K562 (cell line): ENCODE measurements around the gene GADD45GIP1. TPM values are rescaled to one million over a fixed set of nuclear protein-coding genes. Genes with fewer than 3 reads are reported as not detected.

Source experiments
- MTA2 ChIP-seq: fragments of 450-650 bp; IDR thresholded peaks from 2 replicates; pipeline ENCODE4 v1.6.1; 2016; ENCODE audit warnings: low read depth
- NFE2L1 ChIP-seq: fragments of 450-650 bp; IDR thresholded peaks from 2 replicates; pipeline ENCODE4 v1.6.1; 2016; ENCODE audit warnings: missing genetic modification characterization, low read depth, mild to moderate bottlenecking, missing compliant biosample characterization, moderate library complexity, borderline replicate concordance
- RFX1 ChIP-seq: fragments of 450-650 bp; IDR thresholded peaks from 2 replicates; pipeline ENCODE4 v1.6.1; 2016; ENCODE audit warnings: mild to moderate bottlenecking, moderate library complexity
- THRAP3 ChIP-seq: fragments of 450-650 bp; IDR thresholded peaks from 2 replicates; pipeline ENCODE4 v1.6.1; 2016; ENCODE audit warnings: mild to moderate bottlenecking, inconsistent platforms, borderline replicate concordance
- ZNF561 ChIP-seq: fragments of 450-650 bp; formaldehyde crosslinking; conservative IDR thresholded peaks from 2 replicates; pipeline ENCODE4 v1.4.0; 2020; ENCODE audit warnings: mild to moderate bottlenecking, moderate library complexity
- polyA plus RNA-seq, 8 experiments: library from polyadenylated mRNA; depleted of rRNA in 4 of 8; stranded (reverse) in 5 of 8; unstranded in 3 of 8; fragments of >200 nt; fragmentation: Nextera tagmentation in 2 of 8; fragmentation: Illumina TruSeq in 1 of 8; extraction: Ambion mirVana in 2 of 8; extraction: Trizol in 1 of 8; gene quantifications; 2 replicates each; pipeline versions ENCODE4 v1.2.1 to v1.2.3, GENCODE V29; 2011 to 2014; ENCODE audit warnings: inconsistent platforms in 1 of 8, missing spikeins in 1 of 8
- total RNA-seq, 7 experiments: library from RNA; depleted of rRNA in 6 of 7; stranded (reverse); fragments of >200 nt in 6 of 7; fragmentation: Illumina TruSeq in 2 of 7; extraction: Trizol in 2 of 7; gene quantifications; 2 replicates each; pipeline versions ENCODE4 v1.2.1 to v1.2.3, GENCODE V29; 2011 to 2021; ENCODE audit warnings: low replicate concordance in 1 of 7
- TF ChIP-seq, protein P1 (sequence below), 2 experiments: IDR thresholded peaks; 2 replicates each; pipeline ENCODE4 v1.6.1; 2012; ENCODE audit warnings: improper control_type of control experiment in 2 of 2, low read depth in 2 of 2, low read length in 2 of 2, borderline replicate concordance in 1 of 2
- TF ChIP-seq, protein P2 (sequence below): fragments of 250-450 bp; sonication (Bioruptor Pico); IDR thresholded peaks from 2 replicates; pipeline ENCODE4 v1.5.0; 2022; ENCODE audit warnings: mild to moderate bottlenecking
- TF ChIP-seq, protein P3 (sequence below): sonication (generic); formaldehyde crosslinking; IDR thresholded peaks from 2 replicates; pipeline ENCODE4 v1.8.1; 2023; ENCODE audit warnings: mild to moderate bottlenecking, missing genetic modification reagents
- TF ChIP-seq, protein P4 (sequence below), 3 experiments: fragments of 200-800 bp in 1 of 3; sonication (Bioruptor generic) in 1 of 3; sonication (generic) in 1 of 3; formaldehyde crosslinking in 1 of 3; IDR thresholded peaks; 2 replicates each; pipeline versions ENCODE4 v1.6.1 to v1.8.0; 2016 to 2022; ENCODE audit warnings: mild to moderate bottlenecking in 2 of 3, missing compliant biosample characterization in 2 of 3, missing genetic modification characterization in 2 of 3, missing genetic modification reagents in 1 of 3

Gene GADD45GIP1
- total and polyA plus RNA-seq, 9 of the 15 experiments (the other 6 are each of a cell fraction or from before 2014, with no cell fraction given): 5.1 to 161 (median 29.2) TPM

DNA sequence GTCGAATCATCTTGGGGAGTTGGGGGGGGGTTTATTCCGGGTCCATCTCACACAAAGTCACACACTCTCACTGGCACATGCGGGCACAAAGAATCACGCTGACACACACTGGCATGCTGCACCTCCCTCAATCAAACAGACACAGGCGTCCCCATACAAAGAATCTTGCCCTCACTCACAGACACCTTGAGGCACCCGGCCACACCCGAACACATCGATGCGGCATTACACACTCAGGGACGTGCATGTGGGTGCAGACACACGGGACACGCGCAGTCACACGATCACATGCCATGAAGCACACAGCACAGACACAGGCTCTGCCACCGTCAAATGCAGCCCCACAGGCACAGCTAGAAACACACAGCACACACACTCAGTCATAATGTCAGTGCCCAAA lies 46.1 kb upstream of the GADD45GIP1 start (continued):
- TF ChIP-seq, protein P1, sequence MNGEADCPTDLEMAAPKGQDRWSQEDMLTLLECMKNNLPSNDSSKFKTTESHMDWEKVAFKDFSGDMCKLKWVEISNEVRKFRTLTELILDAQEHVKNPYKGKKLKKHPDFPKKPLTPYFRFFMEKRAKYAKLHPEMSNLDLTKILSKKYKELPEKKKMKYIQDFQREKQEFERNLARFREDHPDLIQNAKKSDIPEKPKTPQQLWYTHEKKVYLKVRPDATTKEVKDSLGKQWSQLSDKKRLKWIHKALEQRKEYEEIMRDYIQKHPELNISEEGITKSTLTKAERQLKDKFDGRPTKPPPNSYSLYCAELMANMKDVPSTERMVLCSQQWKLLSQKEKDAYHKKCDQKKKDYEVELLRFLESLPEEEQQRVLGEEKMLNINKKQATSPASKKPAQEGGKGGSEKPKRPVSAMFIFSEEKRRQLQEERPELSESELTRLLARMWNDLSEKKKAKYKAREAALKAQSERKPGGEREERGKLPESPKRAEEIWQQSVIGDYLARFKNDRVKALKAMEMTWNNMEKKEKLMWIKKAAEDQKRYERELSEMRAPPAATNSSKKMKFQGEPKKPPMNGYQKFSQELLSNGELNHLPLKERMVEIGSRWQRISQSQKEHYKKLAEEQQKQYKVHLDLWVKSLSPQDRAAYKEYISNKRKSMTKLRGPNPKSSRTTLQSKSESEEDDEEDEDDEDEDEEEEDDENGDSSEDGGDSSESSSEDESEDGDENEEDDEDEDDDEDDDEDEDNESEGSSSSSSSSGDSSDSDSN (IDR thresholded peaks at IDR 0.05; ENCODE audit: borderline replicate concordance in 1 of 2, low read depth in 2 of 2, low read length in 2 of 2): no peak
- TF ChIP-seq, protein P2, sequence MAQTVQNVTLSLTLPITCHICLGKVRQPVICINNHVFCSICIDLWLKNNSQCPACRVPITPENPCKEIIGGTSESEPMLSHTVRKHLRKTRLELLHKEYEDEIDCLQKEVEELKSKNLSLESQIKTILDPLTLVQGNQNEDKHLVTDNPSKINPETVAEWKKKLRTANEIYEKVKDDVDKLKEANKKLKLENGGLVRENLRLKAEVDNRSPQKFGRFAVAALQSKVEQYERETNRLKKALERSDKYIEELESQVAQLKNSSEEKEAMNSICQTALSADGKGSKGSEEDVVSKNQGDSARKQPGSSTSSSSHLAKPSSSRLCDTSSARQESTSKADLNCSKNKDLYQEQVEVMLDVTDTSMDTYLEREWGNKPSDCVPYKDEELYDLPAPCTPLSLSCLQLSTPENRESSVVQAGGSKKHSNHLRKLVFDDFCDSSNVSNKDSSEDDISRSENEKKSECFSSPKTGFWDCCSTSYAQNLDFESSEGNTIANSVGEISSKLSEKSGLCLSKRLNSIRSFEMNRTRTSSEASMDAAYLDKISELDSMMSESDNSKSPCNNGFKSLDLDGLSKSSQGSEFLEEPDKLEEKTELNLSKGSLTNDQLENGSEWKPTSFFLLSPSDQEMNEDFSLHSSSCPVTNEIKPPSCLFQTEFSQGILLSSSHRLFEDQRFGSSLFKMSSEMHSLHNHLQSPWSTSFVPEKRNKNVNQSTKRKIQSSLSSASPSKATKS (CRISPR knock-in tag): no peak
- TF ChIP-seq MTA2 (no peak), RFX1 (no peak), THRAP3 (no peak), ZNF561 (no peak), NFE2L1 (tag) (no peak)
- TF ChIP-seq, protein P3, sequence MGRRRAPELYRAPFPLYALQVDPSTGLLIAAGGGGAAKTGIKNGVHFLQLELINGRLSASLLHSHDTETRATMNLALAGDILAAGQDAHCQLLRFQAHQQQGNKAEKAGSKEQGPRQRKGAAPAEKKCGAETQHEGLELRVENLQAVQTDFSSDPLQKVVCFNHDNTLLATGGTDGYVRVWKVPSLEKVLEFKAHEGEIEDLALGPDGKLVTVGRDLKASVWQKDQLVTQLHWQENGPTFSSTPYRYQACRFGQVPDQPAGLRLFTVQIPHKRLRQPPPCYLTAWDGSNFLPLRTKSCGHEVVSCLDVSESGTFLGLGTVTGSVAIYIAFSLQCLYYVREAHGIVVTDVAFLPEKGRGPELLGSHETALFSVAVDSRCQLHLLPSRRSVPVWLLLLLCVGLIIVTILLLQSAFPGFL: no peak
- TF ChIP-seq, protein P4, sequence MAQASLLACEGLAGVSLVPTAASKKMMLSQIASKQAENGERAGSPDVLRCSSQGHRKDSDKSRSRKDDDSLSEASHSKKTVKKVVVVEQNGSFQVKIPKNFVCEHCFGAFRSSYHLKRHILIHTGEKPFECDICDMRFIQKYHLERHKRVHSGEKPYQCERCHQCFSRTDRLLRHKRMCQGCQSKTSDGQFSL (CRISPR knock-in tag; IDR thresholded peaks at IDR 0.05): no peak
- TF ChIP-seq, protein P4 (tag; IDR thresholded peaks at IDR 0.05): no peak
